Measurements from ENCODE around the gene TIMM23.
A peak's percentile ranks its signal among the peaks of the same experiment; 100 is the strongest.

TIMM23 gene

GRCh38 chr10:46019569-46020343, 47.5 kb downstream of the TIMM23 start:
- H3K9me3 Mint-ChIP-seq = no peaks in the 10 kb centered on the region
- H3K4me3 Mint-ChIP-seq = peak overlapping the region; percentile 60
- peaks cover 64% of the 10 kb centered on the region for H3K4me1 Mint-ChIP-seq
- H3K27me3 Mint-ChIP-seq (ENCODE audit: low read depth, poor library complexity) = no peaks in the 10 kb centered on the region
- peak overlapping the region; percentile 94 for H3K27ac Mint-ChIP-seq
- no peak for DNase-seq
- H3K36me3 Mint-ChIP-seq (ENCODE audit: low read depth) = peaks cover 26% of the 10 kb centered on the region
- no peak for TF ChIP-seq CTCF (IDR thresholded peaks at IDR 0.05)

GRCh38 chr10:46020344-46020657, 48.0 kb downstream of the TIMM23 start:
- TF ChIP-seq CTCF (IDR thresholded peaks at IDR 0.05) = no peak
- Mint-ChIP-seq H3K4me1 (peaks cover 67% of the 10 kb centered on the region), H3K9me3 (no peaks in the 10 kb centered on the region), H3K4me3 (no peak overlapping the region), H3K27ac (peak overlapping the region; percentile 94), H3K36me3 (ENCODE audit: low read depth) (peaks cover 22% of the 10 kb centered on the region), H3K27me3 (ENCODE audit: low read depth, poor library complexity) (no peaks in the 10 kb centered on the region)
- DNase-seq = no peak

GRCh38 chr10:46022978-46023702, 50.9 kb downstream of the TIMM23 start:
- H3K27ac Mint-ChIP-seq = peak overlapping the region; percentile 89
- peak; percentile 94 for DNase-seq
- peaks cover 78% of the 10 kb centered on the region for H3K4me1 Mint-ChIP-seq
- TF ChIP-seq CTCF (IDR thresholded peaks at IDR 0.05) = peak; percentile 19
- H3K4me3 Mint-ChIP-seq = peak overlapping the region; percentile 80
- peaks cover 5% of the 10 kb centered on the region for H3K36me3 Mint-ChIP-seq (ENCODE audit: low read depth)
- no peaks in the 10 kb centered on the region for H3K27me3 Mint-ChIP-seq (ENCODE audit: low read depth, poor library complexity)
- H3K9me3 Mint-ChIP-seq = no peaks in the 10 kb centered on the region

GRCh38 chr10:46024948-46025347, 52.7 kb downstream of the TIMM23 start:
- H3K9me3 Mint-ChIP-seq = no peaks in the 10 kb centered on the region
- H3K27ac Mint-ChIP-seq = peak overlapping the region; percentile 26
- H3K4me3 Mint-ChIP-seq = no peak overlapping the region
- no peak for DNase-seq
- no peak for TF ChIP-seq CTCF (IDR thresholded peaks at IDR 0.05)
- no peaks in the 10 kb centered on the region for H3K27me3 Mint-ChIP-seq (ENCODE audit: low read depth, poor library complexity)
- H3K36me3 Mint-ChIP-seq (ENCODE audit: low read depth) = peaks cover 5% of the 10 kb centered on the region
- peaks cover 78% of the 10 kb centered on the region for H3K4me1 Mint-ChIP-seq

- no peak for TF ChIP-seq CTCF (IDR thresholded peaks at IDR 0.05)
- H3K27me3 Mint-ChIP-seq (ENCODE audit: low read depth, poor library complexity) = no peaks in the 10 kb centered on the region
- peaks cover 5% of the 10 kb centered on the region for H3K36me3 Mint-ChIP-seq (ENCODE audit: low read depth)
- peaks cover 75% of the 10 kb centered on the region for H3K4me1 Mint-ChIP-seq
- no peak for DNase-seq
- no peaks in the 10 kb centered on the region for H3K9me3 Mint-ChIP-seq
- H3K4me3 Mint-ChIP-seq = peak overlapping the region; percentile 21
- peak overlapping the region; percentile 26 for H3K27ac Mint-ChIP-seq
Measured at GRCh38 chr10:46025406-46025805, 53.1 kb downstream of the TIMM23 start.

Data from nephron progenitor cell (in vitro differentiated cells).